Epithelial cell of esophagus (primary cell): Measurements from ENCODE around the gene SETD4.

Source experiments
- DNase-seq: peaks from one replicate; pipeline ENCODE4 v3.0.0; 2010; ENCODE audit warnings: low read depth
- H3K4me3 ChIP-seq: 2 replicates; pipeline ENCODE4 v1.5.1; 2011; ENCODE audit warnings: mild to moderate bottlenecking, low read length, control low read depth
- TF ChIP-seq, protein P1 (sequence below): IDR thresholded peaks from 2 replicates; pipeline ENCODE4 v1.5.1; 2011; ENCODE audit warnings: low read depth, mild to moderate bottlenecking, low read length, control low read depth, inconsistent platforms; ENCODE audit not compliant: insufficient read depth; ENCODE audit errors: missing control alignments

SETD4 gene

DNA sequence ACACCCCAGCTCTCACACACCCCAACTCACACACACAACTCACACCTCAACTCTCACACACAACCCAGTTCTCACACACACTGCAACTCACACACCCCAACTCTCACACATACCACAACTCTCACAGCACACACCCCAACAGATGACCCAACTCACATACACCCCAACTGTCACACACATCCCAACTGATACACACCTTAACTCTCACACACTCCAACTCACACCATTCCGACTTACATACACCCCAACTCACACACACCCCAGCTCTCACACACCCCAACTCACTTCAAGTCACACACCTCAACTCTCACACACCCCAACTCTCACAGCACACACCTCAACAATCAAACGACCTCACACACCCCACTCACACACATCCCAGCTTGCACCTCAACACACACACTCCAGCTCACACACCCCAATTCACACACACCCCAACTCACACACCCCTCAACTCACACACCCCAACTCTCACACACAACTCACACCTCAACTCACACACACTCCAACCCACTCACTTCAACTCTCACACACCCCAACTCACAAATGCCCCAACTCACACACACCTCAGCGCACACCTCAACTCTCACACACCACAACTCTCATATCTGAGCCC lies 66.3 kb downstream of the SETD4 start:
- H3K4me3 ChIP-seq: no peak overlapping the region
- TF ChIP-seq, protein P1, sequence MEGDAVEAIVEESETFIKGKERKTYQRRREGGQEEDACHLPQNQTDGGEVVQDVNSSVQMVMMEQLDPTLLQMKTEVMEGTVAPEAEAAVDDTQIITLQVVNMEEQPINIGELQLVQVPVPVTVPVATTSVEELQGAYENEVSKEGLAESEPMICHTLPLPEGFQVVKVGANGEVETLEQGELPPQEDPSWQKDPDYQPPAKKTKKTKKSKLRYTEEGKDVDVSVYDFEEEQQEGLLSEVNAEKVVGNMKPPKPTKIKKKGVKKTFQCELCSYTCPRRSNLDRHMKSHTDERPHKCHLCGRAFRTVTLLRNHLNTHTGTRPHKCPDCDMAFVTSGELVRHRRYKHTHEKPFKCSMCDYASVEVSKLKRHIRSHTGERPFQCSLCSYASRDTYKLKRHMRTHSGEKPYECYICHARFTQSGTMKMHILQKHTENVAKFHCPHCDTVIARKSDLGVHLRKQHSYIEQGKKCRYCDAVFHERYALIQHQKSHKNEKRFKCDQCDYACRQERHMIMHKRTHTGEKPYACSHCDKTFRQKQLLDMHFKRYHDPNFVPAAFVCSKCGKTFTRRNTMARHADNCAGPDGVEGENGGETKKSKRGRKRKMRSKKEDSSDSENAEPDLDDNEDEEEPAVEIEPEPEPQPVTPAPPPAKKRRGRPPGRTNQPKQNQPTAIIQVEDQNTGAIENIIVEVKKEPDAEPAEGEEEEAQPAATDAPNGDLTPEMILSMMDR: no peak
- no peak for DNase-seq

GRCh38 chr21:35991131-35991530 lies 69.2 kb downstream of the SETD4 start:
- TF ChIP-seq, protein P1: no peak
- no peak overlapping the region for H3K4me3 ChIP-seq
- DNase-seq: no peak

DNA sequence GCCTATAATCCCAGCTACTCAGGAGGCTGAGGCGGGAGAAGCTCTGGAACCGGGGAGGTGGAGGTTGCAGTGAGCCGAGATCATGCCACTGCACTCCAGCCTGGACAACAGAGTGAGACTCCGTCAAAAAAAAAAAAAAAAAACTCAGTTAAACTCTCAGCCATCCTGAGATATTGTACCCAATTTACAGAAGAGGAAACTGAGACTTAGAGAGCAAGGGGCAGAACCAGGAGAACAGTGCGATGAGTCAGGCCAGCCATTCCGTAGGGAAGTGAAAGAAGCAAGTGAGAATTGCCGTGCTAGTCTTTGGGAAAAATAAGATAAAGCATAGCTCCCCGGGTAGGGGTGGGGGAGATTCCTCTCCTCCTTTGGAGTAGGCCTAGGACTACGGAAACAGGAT lies 69.7 kb downstream of the SETD4 start:
- H3K4me3 ChIP-seq: no peak overlapping the region
- DNase-seq: no peak
- TF ChIP-seq, protein P1: no peak

DNA sequence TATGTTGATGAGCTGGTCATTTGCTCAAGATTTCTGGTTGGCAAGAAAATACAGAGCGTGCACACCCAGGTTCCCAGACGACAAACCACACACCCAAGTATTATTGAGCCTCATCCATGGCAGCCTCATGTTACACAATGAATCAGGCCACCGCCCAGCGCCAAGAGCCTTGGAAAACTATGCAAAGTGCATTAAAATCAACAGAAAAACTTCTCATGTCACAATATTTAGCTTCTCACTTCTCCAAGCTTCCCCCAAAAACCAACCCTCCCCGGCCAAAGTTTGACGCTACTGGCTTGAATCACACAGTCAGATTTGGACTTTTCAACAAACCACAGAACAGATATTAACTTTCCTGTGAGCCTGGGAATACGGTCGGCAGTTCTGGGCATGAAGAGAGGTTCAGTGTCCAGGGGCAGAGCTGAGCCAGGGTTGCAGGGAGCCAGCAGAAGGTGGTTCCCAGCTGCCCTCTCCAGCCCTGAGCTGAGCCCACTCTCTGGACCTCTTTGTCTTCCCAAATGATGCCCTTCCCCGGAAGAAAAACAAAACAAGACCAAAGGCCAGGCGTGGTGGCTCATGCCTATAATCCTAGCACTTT lies 71.1 kb downstream of the SETD4 start:
- TF ChIP-seq, protein P1: no peak
- no peak overlapping the region for H3K4me3 ChIP-seq
- peak; percentile 20 for DNase-seq

DNA sequence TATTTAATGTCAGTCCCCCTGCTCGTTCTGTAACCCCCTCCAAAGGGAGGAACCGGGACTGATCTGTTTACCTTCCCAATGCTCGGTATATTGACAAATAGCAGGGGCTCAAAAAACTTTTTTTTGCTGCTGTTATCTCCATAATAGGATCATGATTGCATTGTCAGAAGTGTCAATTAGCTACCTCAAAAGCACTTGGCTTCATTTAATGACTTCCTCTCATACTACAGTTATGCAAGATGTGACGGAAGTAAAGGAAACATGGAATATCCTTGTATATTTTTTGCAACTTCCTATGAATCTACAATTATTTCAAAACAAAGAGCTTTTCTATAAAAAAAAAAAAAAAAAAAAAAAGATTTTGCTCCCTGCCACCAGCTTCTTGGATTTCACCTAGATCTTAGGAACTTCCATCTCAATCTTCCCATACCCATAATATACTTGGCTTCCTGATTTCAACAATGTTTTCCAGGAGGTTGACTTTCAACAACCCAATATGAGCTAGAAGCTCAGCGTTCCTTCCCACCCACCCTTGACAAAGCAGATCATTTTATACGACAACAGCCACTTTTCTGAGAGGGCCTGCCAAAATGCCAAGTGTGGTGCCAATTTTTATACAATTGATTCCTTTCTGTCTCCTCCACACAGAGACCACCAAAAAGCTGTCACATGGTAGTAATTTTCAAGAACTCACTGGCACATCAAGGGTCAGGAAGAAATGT lies 71.7 kb downstream of the SETD4 start:
- no peak for DNase-seq
- TF ChIP-seq, protein P1: no peak
- no peak overlapping the region for H3K4me3 ChIP-seq

DNA sequence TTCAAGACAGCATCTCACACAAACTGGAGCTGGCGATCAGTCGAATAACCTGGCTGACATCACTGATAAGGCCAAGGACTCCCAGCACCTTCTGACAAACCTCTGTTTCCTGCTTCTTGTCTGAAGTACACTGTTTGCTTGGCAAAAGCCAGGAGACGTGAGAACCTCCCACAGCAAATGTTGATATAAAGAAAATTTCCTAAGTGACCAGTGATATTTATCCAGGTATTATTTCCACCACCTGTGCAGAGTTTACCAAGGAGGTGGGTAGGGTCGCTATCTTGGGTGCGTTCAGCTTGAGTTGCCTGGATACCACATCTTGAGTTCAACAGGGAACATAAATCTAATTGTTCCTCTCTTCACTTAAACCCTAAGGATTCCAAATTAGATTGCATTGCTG lies 72.9 kb downstream of the SETD4 start:
- DNase-seq: no peak
- TF ChIP-seq, protein P1: no peak
- no peak overlapping the region for H3K4me3 ChIP-seq
